GM12878 (cell line): ENCODE measurements around the gene ANXA4.

Experiments used
- CBFB ChIP-seq: IDR thresholded peaks from 2 replicates; pipeline ENCODE4 v1.6.1; 2016; ENCODE audit warnings: antibody characterized with exemption, low read depth
- CTCF ChIP-seq, 3 experiments: IDR thresholded peaks in 2 of 3; conservative IDR thresholded peaks in 1 of 3; 2 replicates each; pipeline ENCODE4 v1.5.1; 2011; ENCODE audit warnings: low read depth in 3 of 3, low read length in 3 of 3, mild to moderate bottlenecking in 3 of 3, control low read depth in 2 of 3, moderate library complexity in 2 of 3, inconsistent platforms in 1 of 3, mixed read lengths in 1 of 3; ENCODE audit not compliant: control insufficient read depth in 2 of 3, insufficient read depth in 1 of 3; ENCODE audit errors: extremely low read depth in 1 of 3
- EZH2 ChIP-seq: IDR thresholded peaks from 2 replicates; pipeline ENCODE4 v1.6.1; 2012; ENCODE audit warnings: low read depth, mild to moderate bottlenecking, control low read depth, inconsistent platforms, low read length, borderline replicate concordance; ENCODE audit not compliant: control insufficient read depth
- JUND ChIP-seq: IDR thresholded peaks from 2 replicates; pipeline ENCODE4 v1.6.1; 2012; ENCODE audit warnings: low read depth, mild to moderate bottlenecking, low read length, improper control_type of control experiment, moderate library complexity
- MAX ChIP-seq: IDR thresholded peaks from 2 replicates; pipeline ENCODE4 v1.6.1; 2012; ENCODE audit warnings: low read depth, low read length, improper control_type of control experiment
- NFYA ChIP-seq: IDR thresholded peaks from 2 replicates; pipeline ENCODE4 v1.6.1; 2011; ENCODE audit warnings: low read depth, mild to moderate bottlenecking, low read length, improper control_type of control experiment, borderline replicate concordance
- NRF1 ChIP-seq: conservative IDR thresholded peaks from 2 replicates; pipeline ENCODE4 v1.6.1; 2011; ENCODE audit warnings: mild to moderate bottlenecking, low read depth, low read length, improper control_type of control experiment
- POLR2A ChIP-seq: IDR thresholded peaks from 2 replicates; pipeline ENCODE4 v1.6.1; 2011; ENCODE audit warnings: low read depth, mild to moderate bottlenecking, low read length
- POLR2AphosphoS5 ChIP-seq: IDR thresholded peaks from 2 replicates; pipeline ENCODE4 v1.6.1; 2011; ENCODE audit warnings: mild to moderate bottlenecking, low read length, inconsistent platforms
- SMC3 ChIP-seq: IDR thresholded peaks from 2 replicates; pipeline ENCODE4 v1.6.1; 2011; ENCODE audit warnings: low read length, improper control_type of control experiment, borderline replicate concordance
- TARDBP ChIP-seq: IDR thresholded peaks from 2 replicates; pipeline ENCODE4 v1.6.1; 2016; ENCODE audit warnings: borderline replicate concordance
- ZZZ3 ChIP-seq: IDR thresholded peaks from 2 replicates; pipeline ENCODE4 v1.6.1; 2011; ENCODE audit warnings: low read depth; ENCODE audit not compliant: control insufficient read depth, insufficient read length

GRCh38 chr2:69729266-69729665 is 12.7 kb upstream of the ANXA4 start:
- TF ChIP-seq POLR2AphosphoS5 (no peak), CTCF (IDR thresholded peaks at IDR 0.05 in 2 of 3, conservative IDR thresholded peaks at IDR 0.05 in 1 of 3; ENCODE audit: control insufficient read depth in 2 of 3, extremely low read depth in 1 of 3, insufficient read depth in 1 of 3, low read depth in 3 of 3, low read length in 3 of 3) (no peak), EZH2 (no peak), ZZZ3 (no peak), NFYA (no peak), CBFB (no peak), MAX (no peak), SMC3 (no peak), TARDBP (no peak), POLR2A (no peak), JUND (no peak), NRF1 (no peak)
